Forelimb muscle (tissue), 1 donor: ENCODE results near the gene CTBP2. TPM values are rescaled to one million over a fixed set of nuclear protein-coding genes. Genes with fewer than 3 reads are reported as not detected.

ENCODE experiments used
- DNase-seq: peaks from one replicate; pipeline ENCODE4 v3.0.0-alpha.2; 2013; ENCODE audit warnings: low read depth
- polyA plus RNA-seq: library from polyadenylated mRNA; unstranded; fragments of 120-200 nt; gene quantifications from one replicate; pipeline ENCODE4 v1.2.1, GENCODE V29; 2013; ENCODE audit not compliant: insufficient read length

The CTBP2 gene
- polyA plus RNA-seq, 1 donor, result 34.1 TPM

DNA sequence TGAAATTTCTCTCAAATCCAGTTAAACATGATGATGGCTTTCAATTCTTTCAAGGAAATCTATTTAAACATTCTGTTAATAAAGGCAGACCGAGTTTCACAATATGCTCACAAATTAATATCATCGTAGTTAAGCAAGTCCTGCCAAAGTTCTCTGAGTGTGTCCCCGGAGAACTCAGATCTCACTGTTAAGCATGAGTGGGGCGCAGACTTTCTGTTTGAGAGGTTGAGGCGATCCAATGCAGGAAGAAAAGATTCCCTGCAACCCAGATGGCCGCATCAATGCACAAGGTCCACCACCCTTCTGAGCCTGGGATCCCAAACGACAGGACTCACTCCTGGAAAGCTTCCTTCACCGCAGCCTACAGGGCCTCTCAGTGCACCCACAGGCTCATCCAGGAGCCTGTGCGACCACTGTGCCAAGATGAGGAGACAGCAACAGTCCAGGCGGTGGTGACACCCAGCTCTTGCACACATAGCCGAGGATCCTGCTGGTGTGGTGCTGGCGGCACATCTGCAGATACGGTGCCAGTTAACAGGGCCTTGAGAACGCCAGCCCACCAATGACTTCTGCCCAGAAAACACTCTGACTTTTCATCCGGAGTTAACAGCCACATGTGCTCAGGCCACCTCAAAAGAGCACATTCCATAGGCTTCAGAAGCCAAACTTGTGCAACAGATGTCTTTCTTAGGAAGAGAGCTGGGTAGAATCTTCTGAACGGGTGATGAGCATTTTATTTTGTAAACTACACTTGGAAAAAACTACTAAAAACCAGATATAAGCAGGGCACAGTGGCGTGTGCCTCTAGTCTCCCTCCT lies 116.3 kb downstream of the CTBP2 start:
- no peak for DNase-seq

DNA sequence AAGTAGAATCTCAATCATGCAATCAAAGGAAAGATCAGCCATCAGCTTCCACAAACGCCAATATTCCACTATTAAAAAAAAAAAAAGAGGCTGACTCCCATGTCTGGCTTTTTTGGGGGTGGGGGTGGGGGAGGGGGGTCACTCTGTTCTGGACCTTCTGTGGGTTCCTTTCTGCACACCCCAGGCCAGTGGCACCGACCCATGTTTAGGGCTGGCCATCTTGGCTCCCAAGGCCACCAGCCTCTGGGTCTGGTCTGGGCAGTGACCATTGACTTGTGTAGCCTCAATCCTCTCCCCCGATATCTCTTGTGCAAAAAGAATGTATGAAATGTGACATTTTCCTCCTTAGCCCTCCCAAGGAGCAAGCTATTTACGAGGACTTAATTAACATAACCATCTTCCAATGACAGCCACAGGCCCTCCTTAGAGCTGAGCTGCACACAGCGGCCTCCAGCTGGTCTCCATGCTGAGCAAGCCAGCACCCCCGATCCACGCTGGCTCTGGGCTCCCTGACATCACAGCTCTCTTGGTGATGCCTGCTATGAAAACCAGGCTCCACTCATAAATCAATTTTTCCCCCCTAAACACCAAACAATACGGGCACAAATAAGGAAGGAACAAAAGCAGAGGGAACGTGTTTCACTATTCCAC lies 118.4 kb downstream of the CTBP2 start:
- no peak for DNase-seq

GRCh38 chr10:125039354-125039769 lies 121.0 kb downstream of the CTBP2 start:
- DNase-seq, result no peak

- no peak for DNase-seq
These were observed 121.7 kb downstream of the CTBP2 start for GRCh38 chr10:125038637-125039036.

DNA sequence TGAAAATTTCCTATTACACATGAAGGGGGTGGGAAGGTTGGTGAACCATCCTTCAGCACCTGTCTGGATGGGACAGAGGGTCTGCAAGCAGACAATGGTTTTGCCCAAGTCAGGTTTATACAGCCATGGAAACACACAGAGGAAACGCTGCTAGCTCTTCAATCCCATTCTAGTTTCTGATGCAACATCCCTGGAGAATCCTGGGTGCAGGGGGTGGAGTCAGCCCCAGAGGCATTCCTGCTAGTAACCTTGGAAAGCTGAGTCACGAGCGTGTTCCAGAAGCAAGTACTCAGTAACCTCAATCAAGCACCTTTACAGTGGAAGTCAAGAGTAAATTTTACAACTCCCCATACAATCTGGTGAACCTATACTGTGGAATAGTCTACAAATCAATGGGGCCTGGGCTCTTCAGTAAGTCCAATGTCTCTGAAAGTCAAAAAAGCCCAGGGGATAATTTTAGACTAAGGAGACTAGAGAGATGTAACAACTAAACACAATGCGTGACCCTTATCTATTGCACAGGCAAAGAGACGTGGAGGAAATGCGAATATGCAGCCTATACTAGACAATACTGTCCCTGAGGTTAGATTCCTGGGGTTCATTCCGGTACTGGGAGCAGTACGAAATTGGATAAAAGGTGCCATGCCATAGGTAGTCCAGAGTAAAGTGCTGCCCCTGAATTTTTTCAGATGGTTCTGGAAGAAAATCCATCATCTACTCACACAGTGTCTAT lies 123.1 kb downstream of the CTBP2 start:
- no peak for DNase-seq

DNA sequence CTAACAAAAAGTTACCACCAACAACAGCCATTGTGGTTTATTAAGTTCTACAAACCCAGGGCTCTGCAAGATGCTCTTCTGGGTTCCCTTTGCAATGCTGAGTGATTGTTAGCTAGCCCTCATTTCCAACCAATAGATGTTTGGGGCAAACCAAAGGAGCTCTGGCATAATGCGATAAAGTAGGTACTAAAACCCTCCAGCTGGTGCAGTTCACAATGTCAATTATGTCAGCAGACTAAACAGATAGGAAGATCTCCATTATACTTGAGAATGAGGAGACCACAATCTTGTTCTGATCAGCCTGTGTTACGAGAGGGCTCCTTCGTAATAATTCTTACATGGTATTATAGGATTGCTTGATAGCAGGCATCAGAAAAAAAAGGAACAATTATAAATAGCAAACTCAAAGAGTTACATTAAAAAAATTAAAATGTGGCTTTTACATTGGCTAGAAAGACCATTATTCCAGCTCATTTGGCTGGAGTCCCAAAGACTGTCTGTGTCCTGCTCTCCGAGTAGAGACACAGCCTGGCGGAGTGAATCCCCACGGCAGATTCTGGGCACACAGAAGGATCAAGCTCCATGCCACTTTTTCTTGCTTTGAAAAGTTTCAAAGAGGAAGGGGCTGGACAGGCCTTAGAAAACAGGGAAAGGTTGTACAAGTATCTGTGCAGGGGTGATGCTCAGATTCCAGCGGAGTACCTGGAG lies 124.6 kb downstream of the CTBP2 start:
- DNase-seq, result no peak

DNA sequence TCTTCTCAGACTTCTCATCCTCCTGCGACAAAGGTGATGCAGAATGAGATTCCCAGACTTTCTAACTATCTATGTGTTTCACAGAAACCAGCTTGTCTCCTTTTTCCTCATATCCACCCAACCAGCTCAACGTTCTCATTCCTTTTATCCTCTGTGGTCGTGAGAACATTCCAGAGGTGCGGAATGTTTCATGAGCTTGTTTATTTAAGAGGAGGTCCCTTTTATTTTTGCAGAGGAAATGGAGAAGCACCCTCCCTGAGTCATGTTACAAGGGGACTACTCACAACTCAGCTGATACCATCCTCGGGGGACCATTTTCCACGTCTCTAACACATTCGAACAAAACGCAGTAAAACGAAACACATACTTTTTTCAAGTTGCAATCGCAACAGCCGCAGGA lies 125.2 kb downstream of the CTBP2 start:
- no peak for DNase-seq

- DNase-seq, result no peak
These were observed 125.7 kb downstream of the CTBP2 start for GRCh38 chr10:125034675-125035074.

DNA sequence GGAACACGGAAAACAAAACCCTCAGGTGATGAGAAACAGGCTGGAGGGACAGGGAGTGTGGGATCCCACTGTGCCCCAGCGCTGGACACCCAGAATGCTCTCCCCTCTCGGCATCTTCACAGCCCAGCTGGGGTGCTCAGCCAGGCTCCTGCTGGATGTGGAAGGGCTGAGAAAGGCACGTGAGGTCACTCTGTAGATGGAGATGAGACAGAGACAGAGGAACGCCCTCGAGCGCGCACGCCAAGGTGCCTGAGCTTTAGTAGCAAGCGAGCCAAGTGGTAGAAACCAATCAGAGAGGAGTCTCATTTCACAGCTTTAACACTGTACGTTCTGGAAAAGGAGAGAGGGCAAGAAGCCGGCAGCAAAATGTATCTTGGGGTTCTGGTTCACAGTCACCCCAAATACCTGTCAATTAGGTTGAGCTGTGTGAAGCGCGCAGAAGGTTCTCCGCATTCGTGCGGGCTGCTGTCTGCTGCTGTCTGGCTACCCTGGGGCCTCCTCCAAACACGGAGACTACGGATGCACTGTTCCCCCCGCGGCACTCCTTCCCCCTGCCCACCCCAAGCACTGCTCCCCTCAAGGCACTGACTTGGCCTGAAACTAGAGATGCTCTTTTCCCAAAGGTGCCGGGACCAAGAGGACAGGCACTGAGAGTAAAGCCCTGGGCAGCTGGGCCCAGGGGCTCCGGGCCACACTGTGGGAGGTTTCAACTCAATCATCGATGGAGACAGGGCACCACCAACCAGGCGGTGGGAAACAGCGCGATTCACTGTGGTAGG lies 127.0 kb downstream of the CTBP2 start:
- no peak for DNase-seq

GRCh38 chr10:125032474-125033020 lies 127.8 kb downstream of the CTBP2 start:
- no peak for DNase-seq

GRCh38 chr10:125030567-125031197 lies 129.7 kb downstream of the CTBP2 start:
- no peak for DNase-seq

- no peak for DNase-seq
These were observed 130.7 kb downstream of the CTBP2 start for GRCh38 chr10:125029584-125030242.

DNA sequence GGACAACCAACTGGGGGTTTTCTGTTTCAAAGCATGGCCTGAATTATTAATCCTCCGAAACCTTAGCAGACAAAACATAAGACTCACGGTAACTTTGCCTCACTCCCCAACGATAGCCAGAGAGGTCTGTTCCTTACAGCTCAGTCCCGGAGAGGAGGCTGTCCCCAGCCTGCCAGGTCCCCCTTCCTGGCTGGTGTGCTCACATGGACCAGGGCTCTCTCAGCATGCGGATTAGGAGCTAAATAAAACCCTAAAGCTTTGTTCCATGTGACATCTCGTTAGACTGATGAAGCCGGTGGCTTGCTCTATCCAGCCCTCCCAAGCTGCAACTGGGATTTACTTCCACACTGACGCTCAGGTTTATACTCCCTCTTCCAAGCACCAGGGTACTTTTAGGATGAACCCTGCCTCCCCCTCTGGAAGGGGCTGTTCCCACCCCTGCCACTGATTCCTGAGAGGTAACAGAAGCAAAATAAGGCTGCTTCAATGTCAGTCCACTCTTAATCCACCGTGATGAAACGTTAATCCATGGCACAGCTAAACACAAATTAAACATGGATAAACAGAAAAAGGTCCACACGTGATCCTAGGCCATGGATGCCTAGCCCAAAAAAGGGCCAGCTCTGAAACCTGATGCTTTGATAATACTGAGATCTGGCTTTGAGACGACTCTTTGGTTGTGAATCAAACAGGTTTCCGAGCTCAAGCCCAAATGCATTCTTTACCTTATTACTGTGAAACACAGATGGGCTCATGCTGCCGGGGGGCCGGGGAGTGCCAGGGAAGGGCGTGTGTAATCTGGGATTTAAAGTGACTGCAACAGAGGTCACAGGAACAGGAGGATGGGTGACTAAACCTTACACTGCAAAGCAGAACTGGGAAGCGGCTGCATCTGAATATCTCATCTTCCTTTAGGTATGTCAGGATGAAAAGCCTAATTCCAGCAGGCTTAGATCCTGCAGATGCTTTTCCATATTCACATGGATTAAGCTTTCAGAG lies 132.2 kb downstream of the CTBP2 start:
- DNase-seq, result no peak

DNA sequence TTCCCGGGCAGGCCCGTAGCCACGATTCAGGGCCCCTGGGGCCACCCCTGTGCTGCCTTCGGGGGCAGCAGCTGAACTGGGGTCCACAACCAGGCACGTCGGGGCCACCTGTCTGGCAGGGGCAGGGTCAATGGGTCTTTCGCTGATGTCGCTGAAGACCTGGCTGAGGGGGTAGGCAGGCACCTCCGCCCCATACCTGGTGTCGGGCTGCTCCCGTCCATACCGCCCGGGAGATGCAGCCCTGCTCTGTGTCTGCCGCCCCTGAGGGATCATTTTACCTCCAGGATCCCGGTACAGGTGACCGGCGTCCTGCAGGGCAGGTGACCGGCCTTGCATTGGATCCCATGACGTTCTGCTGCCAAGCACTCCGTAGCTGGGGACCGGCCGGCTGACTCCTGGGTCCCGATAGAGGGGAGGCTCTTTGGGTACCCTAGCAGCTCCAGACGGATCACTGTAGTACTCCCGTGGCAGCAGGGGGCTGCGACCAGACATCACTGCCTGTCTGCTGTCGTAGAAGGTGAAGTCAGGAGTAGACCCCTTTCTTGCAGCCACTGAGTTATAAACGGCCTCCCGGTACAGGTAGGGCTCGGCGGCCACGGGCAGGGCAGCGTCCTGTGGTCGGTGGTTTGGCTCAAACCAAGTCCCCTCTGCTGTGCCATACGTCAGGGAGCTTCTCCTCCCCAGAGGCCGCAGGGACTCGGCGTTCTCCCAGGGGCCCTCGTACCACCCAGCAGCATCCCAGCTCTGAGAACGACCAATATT lies 133.2 kb downstream of the CTBP2 start:
- no peak for DNase-seq

- DNase-seq, result no peak
These were observed 134.1 kb downstream of the CTBP2 start for GRCh38 chr10:125026036-125026931.

- no peak for DNase-seq
These were observed 135.0 kb downstream of the CTBP2 start for GRCh38 chr10:125025341-125025740.
